ENCODE data around the gene CACNA1D.
"Not testable (repeated sequence)": the region's sequence is repeated elsewhere in the genome, so short reads cannot be mapped to it uniquely, and the experiment has no call there.

CACNA1D gene

GRCh38 chr3:53657651-53658050 is 163.2 kb downstream of the CACNA1D start:
- DNase-seq (ENCODE audit: low spot score): no peak

- no peak for DNase-seq (ENCODE audit: low spot score)
Observed at GRCh38 chr3:53658613-53659193, 164.3 kb downstream of the CACNA1D start.

- DNase-seq (ENCODE audit: low spot score): no peak
Observed at GRCh38 chr3:53659996-53660395, 165.6 kb downstream of the CACNA1D start.

GRCh38 chr3:53661480-53661879 is 167.1 kb downstream of the CACNA1D start:
- no peak for DNase-seq (ENCODE audit: low spot score)

DNA sequence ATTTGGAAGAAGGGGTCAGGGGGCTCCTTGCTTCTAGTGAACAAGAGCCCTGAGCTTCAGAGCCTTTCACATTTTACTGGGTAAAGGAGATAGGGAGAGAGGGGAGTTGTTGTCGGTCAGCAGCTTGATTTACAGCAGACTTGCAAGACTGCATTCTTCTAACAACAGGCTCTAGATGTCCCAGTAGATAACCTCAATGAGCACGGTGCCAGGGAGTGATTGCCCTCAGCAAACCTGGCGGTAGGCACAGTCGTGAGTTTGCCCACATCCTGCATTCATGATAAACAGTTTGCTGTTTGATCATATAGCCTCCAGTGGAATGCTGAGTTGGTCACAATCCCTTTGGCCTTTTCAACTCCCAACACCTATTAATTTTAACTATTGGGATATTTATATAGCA is 170.4 kb downstream of the CACNA1D start:
- not testable (repeated sequence) for DNase-seq (ENCODE audit: low spot score)

DNA sequence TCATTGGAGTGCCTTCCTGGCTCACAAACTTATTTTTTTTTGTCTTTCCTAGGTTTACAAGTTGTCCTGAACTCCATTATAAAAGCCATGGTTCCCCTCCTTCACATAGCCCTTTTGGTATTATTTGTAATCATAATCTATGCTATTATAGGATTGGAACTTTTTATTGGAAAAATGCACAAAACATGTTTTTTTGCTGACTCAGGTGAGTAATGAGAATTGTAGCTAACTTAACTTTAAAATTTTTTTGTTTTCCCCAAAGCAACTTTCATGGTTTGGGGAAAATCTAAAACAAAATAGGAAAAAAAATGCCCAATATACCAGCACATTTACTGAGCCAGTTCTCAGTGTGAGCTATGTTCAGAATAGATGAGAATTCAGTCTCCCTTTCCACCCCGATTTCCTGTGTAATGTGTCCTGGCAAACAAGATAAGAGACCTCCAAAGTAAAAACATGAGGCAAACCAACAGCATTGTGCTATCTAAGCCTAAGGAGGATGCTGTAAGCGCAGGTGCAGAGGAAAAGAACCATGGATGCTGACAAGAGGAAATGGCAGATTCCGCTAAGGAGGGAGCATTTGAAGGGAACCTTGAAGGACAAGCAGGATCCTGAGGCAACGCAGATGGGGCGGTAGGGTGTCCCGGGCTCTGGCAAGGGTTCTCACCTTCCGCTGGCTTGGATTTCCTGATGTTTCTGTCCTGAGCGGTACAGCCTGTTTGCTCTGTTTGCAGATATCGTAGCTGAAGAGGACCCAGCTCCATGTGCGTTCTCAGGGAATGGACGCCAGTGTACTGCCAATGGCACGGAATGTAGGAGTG is 171.4 kb downstream of the CACNA1D start:
- no peak for DNase-seq (ENCODE audit: low spot score)

DNA sequence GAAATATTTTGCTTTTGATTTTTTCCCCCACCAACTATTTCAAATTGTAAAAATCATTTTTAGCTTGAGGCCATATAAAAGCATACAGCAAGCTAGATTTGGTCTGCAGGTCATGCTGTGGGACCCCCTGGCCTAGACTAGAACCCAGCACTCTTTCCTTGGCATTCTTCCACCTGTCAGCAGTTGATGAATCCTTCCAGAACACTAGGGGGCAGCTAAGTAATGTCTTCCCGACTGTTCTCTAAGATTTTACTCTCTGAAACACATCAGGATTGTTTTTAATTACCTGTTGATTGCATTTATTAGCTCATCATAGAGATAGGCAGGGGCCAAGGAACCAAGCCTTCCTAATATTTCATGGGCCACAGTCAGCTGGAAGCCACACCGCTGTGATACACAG is 174.5 kb downstream of the CACNA1D start:
- DNase-seq (ENCODE audit: low spot score): no peak

- no peak for DNase-seq (ENCODE audit: low spot score)
Observed at GRCh38 chr3:53670721-53671120, 176.3 kb downstream of the CACNA1D start.

DNA sequence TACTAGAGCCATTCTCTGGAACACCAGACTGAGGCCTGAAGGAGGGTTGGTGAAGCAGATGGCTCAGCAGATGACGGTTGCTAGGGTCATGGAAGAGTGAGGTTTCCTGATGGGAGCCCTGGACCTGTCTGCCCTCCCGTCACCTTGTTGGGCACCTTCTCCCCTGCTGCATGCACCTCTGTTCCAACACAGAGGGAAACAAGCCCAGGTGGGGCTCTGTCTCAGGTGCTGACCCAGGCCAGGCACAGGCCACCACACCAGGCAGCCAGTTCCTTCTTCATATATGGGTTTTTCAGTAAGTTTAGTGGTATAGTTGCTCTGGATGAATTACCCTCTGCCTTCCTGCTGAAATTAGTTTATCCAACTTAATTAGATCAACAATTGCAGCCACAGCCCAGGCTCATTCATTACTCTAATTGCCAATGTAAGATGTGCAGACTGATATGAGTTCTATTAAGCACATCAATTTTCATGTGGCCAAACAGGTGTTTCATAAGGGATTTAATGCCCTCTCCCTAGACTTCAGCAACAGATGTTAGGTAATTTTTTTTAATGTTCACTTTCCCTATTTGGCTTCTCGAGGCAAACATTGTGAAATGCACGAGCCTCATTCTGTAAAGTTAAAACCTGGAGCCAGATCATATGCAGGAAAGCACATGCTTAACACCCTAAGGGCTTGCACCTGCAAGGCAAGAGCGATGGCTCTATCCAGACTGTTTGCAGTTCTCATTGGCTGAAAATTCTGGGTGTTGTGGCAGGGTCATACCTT is 177.0 kb downstream of the CACNA1D start:
- DNase-seq (ENCODE audit: low spot score): no peak

- no peak for DNase-seq (ENCODE audit: low spot score)
Observed at GRCh38 chr3:53671961-53672299, 177.5 kb downstream of the CACNA1D start.

DNA sequence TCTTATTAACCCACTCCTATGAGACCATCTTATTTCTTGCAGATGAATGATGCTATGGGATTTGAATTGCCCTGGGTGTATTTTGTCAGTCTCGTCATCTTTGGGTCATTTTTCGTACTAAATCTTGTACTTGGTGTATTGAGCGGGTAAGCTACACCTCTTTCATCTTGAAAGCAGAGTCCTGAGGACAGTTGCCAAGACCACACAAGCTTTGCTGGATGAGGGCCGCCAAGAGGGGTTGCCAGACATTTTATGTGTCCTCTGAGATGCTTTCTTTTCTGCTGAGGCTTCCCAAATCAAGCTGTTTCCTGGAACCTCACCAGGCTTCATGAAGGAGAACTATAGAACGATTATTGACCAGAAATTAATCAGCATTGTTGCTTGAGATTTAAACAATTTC is 178.6 kb downstream of the CACNA1D start:
- no peak for DNase-seq (ENCODE audit: low spot score)

DNA sequence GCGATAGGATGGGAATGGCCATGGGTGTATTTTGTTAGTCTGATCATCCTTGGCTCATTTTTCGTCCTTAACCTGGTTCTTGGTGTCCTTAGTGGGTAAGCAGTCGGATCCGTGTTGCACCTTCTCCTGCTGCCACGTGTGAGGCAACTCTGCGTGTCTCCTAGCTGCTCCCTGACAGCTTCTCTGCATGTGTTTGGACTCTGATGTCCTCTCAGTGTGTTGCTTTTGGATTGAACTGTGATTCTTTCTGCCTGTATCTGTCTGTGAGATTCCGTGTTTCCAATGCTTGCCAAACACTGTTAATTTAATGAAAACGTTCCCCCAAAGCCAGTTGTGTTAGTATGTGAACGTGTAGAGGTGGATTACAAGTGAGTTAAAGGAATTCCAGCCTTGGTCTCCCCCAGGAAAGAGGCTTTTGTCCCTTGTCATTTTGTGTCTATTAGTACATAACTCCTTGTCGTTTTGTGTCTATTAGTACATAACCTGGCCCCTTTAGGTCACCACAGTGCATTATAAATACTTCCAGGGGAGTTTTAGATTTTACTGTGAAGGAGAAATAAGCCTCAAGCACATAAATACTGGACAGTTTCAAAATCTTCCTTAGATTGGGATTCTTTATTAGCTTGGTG is 179.4 kb downstream of the CACNA1D start:
- no peak for DNase-seq (ENCODE audit: low spot score)

- DNase-seq (ENCODE audit: low spot score): no peak
Observed at GRCh38 chr3:53674582-53674981, 180.2 kb downstream of the CACNA1D start.

- DNase-seq (ENCODE audit: low spot score): no peak
Observed at GRCh38 chr3:53675022-53675697, 180.7 kb downstream of the CACNA1D start.

DNA sequence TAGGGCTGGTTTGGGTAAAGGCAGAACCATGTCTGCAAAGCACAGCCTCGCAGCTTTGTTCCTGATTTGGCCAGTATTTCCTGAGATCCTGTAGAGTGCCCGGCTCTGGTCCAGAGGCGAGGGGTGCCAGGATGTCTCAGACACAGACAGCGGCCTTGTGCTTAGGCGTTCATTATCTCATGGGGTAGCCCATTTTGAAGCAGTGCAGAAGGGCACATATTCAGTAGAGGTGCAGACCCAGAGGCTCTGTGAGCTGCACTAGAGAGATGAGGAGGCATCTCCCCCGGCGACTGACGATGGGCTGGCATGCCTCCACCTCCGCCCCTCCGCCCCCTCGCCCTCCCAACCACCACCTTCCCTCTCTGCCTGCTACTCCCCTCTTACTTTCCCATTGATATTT is 181.5 kb downstream of the CACNA1D start:
- no peak for DNase-seq (ENCODE audit: low spot score)

- no peak for DNase-seq (ENCODE audit: low spot score)
Observed at GRCh38 chr3:53677413-53677812, 183.0 kb downstream of the CACNA1D start.

DNA sequence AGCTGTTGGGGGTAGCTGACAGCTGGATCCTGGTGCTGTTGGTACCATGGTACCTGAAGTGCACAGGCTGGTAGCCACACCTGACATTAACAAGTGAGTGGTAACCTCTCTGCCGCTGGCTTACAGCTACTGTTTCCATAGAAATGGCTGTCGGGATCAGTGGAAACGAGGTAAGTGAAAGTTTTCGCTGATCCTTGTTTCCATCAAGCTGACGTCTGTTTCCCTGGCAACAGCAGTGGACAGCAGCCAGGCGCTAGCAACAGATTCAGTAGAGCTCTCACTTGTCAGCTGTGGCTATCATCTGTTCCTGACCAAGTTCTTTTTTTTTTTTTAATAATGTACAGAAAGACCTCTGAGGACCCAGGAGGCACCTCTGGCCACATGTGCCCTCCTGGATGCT is 185.6 kb downstream of the CACNA1D start:
- DNase-seq (ENCODE audit: low spot score): no peak

GRCh38 chr3:53682807-53683206 is 188.4 kb downstream of the CACNA1D start:
- no peak for DNase-seq (ENCODE audit: low spot score)

DNA sequence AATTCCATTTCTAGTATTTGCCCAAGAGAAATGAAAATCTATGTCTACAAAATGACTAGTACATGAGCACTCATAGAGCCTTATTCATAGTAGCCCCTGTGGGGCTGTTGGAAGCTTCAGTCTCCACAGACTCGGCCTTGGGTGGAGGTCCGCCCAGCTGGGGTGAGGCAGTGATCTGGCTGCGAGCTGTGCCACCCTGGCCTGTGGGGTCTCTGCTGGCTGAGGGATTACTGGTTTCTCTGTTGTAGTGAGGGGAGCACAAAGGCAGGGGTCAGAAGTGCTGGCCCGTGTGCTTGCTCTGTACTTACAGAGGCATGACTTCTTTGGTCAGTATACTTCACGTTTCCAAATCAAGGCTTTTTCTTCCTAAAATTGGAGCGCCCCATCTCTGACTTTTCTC is 193.7 kb downstream of the CACNA1D start:
- no peak for DNase-seq (ENCODE audit: low spot score)

- DNase-seq (ENCODE audit: low spot score): no peak
Observed at GRCh38 chr3:53688989-53689388, 194.6 kb downstream of the CACNA1D start.

DNA sequence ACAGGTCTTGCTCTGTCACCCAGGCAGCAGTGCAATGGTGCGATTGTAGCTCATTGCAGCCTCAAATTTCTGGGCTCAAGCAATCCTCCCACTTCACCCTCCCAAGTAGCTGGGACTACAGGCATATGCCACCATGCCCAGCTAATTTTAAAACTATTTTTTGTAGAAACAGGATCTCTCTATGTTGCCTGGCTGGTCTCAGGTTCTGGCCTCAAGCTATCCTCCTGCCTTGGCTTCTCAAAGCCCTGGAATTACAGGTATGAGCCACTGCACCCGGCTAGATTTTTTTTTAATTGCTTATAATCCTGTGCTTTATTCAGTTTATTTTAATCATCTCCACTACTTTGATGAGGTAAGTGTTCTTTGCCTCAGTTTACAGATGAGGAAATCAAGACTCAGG is 195.3 kb downstream of the CACNA1D start:
- DNase-seq (ENCODE audit: low spot score): no peak

- no peak for DNase-seq (ENCODE audit: low spot score)
Observed at GRCh38 chr3:53690521-53690920, 196.1 kb downstream of the CACNA1D start.
